LNCaP clone FGC (cell line): ENCODE measurements around the gene GPR158.

Experiments used
- DNase-seq: peaks from one replicate; pipeline ENCODE4 v3.0.0-alpha.2; 2011; ENCODE audit warnings: low read depth
- H3K4me3 ChIP-seq: 2 replicates; pipeline ENCODE4 v1.5.1; 2011; ENCODE audit warnings: mild to moderate bottlenecking, low read depth, low read length, control low read depth
- TF ChIP-seq, protein P1 (sequence below): IDR thresholded peaks from 2 replicates; pipeline ENCODE4 v1.5.1; 2012; ENCODE audit warnings: mild to moderate bottlenecking; ENCODE audit not compliant: control insufficient read depth, insufficient read depth; ENCODE audit errors: extremely low read depth

Gene GPR158

DNA sequence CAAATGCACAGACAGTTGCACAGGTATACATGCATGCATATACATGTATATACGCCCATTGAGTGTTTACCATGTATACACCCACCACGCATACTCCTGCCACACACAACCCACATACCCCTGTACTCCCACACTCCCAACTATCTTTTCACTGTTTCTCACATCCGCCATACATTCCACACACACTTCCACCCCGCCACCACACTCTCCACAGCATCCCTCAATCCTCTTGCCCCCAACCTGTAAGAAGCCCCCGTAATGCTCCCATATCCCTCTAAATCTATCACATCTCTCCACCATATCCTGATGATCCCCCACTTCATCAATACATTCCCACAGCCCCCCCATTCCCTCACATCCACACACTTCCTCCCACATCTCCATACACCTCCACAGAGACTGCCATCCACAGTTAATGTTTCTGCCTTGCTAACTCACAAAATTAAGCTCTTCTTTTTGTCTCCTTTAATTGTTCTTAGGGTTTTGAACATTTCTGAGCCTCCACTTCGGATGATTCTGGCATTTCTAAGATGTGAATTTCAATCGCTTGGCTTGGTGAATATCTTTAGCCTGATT is 47.4 kb downstream of the GPR158 start:
- TF ChIP-seq, protein P1, sequence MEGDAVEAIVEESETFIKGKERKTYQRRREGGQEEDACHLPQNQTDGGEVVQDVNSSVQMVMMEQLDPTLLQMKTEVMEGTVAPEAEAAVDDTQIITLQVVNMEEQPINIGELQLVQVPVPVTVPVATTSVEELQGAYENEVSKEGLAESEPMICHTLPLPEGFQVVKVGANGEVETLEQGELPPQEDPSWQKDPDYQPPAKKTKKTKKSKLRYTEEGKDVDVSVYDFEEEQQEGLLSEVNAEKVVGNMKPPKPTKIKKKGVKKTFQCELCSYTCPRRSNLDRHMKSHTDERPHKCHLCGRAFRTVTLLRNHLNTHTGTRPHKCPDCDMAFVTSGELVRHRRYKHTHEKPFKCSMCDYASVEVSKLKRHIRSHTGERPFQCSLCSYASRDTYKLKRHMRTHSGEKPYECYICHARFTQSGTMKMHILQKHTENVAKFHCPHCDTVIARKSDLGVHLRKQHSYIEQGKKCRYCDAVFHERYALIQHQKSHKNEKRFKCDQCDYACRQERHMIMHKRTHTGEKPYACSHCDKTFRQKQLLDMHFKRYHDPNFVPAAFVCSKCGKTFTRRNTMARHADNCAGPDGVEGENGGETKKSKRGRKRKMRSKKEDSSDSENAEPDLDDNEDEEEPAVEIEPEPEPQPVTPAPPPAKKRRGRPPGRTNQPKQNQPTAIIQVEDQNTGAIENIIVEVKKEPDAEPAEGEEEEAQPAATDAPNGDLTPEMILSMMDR: no peak
- no peak for DNase-seq
- no peak overlapping the region for H3K4me3 ChIP-seq

DNA sequence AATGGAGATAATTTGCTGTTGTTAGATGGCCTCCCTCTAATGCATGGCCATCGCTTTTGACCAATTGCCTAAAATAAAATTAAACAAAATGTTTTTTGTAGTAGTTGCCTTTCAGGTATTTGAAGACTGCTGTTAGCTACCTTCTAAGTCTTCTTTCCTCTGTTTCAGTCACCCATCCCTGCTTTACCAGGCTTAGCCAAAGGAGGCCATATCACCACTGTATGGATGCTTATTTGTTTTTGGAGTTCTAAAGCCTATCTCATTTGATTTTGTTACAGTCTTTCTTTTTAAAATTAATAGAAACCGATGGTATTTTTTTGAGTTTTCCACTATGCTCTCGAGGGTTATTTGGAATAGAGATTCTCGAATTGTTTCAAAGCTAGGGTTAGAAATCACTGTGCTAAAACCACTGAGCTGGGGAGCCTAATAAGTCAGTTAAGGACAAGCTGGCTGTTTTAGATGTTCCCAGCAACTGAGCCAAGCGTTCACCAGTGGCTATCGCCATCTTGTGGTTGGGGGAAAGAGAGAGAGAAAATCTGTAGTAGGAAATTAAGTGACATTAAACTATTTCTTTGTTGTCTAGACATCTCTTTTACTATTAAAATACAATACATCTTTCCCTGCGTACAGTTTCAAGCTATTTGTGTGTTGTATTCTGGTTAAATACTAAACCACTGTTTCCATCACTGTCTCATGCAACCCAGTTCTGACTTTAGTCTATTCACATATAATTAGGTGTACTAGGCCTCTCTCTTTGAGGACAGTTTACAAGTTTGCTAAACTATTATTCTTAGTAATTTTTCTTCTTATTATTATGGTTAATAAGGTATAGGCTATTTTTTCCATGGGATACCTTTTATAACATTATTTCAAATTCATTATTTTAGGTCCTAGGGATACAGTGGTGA is 52.2 kb downstream of the GPR158 start:
- no peak overlapping the region for H3K4me3 ChIP-seq
- TF ChIP-seq, protein P1: peak; percentile 84
- DNase-seq: peak; percentile 59

DNA sequence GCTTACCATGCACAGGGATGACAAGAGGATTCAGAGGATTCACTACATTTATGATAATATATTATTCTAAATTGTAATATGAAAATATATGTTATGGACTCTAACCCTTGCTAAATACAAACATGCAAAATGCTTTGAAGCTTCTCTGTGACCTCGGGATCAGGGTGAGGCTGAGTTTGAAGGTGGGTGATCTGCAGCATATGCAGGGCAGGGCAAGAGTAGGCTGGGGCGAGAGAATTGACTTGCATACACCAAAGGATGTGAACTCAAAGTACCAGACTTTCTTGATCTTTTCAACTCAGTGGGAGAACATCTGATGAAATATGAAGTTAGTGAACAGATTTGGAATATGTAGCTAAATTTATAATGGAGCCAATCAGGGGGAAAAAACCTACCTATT is 57.0 kb downstream of the GPR158 start:
- no peak for DNase-seq
- no peak overlapping the region for H3K4me3 ChIP-seq
- TF ChIP-seq, protein P1: no peak

DNA sequence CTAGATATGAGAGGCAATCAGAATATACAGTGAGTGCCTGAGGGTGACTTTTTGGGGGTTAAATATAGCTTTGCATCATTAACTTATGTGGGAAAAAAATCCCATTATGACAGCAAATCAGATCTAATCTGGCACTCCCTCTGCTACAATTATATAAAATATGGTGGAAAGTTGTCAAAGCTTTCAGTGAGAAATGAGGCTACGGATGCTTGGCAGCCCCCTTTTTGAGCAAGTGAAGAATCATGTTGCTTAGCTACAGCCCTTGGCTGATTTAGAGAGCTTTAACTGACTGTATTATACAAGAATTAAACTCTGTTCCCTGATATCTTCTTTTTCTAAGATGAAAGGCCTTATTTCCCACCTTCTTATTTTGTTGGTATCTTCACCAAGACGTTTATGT is 57.4 kb downstream of the GPR158 start:
- DNase-seq: no peak
- TF ChIP-seq, protein P1: no peak
- no peak overlapping the region for H3K4me3 ChIP-seq

DNA sequence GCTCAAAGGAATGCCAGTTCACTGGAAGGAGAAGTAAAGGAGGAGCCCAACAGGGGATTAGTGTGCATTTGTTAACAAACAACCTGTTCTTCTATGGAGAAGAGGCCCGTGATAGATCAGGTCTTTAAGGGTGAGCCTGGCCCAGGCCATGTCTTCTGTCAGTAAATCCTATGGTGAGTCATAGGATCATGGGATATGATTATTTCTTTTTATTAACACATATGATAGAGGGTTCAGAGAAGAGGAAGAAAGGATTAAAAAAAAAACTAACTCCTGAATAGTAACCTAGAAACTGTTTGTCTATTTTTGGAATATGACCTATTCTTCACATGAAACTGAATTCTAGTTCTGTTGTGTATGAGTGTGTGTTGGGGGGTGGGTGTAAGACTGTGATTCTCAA is 70.4 kb downstream of the GPR158 start:
- no peak overlapping the region for H3K4me3 ChIP-seq
- DNase-seq: no peak
- TF ChIP-seq, protein P1: no peak

DNA sequence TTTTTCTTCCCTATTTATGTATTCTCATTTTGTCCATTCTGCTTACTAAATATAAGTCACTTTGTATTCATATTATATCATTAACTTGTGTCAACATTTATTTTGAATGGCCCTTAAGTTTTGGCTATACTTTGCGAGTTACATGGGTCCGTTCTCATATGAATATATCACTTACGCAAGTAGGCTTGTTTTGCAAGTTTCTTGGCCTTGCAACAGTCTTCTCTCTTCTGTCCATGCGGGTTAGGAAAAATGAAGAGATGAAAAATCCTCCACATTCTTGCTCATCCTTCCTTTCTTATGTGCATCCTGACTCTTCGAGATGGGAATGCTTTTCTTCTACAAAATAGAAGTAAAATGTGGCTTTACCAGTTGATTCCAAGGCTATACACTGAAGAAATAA is 82.8 kb downstream of the GPR158 start:
- H3K4me3 ChIP-seq: no peak overlapping the region
- no peak for DNase-seq
- TF ChIP-seq, protein P1: no peak

DNA sequence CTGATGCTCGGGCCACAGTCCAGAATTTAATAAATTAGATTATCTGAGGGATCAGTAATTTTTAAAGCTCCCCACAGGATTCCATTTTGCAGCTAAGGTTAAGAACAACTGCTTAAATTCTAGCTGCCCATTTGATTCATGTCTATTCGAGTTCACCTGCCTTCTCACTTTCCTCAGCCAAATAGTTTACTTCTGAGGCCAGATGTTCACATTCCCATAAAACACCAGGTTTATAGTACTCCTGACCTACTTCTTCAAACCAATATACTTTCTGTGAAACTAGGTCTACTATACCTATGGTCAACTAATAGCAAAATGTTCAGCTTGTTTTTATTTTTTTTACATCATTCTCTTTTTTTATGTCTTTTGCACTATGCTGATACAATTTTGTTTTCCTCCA is 86.3 kb downstream of the GPR158 start:
- TF ChIP-seq, protein P1: no peak
- no peak overlapping the region for H3K4me3 ChIP-seq
- no peak for DNase-seq
